NCI-H128 (cell line): Measurements from ENCODE around the gene TMIGD3.

Experiments
- DNase-seq: peaks from one replicate; lab custom pipeline; 2025; ENCODE audit not compliant: unreplicated experiment; lab: John Stamatoyannopoulos, UW

The TMIGD3 gene

DNA sequence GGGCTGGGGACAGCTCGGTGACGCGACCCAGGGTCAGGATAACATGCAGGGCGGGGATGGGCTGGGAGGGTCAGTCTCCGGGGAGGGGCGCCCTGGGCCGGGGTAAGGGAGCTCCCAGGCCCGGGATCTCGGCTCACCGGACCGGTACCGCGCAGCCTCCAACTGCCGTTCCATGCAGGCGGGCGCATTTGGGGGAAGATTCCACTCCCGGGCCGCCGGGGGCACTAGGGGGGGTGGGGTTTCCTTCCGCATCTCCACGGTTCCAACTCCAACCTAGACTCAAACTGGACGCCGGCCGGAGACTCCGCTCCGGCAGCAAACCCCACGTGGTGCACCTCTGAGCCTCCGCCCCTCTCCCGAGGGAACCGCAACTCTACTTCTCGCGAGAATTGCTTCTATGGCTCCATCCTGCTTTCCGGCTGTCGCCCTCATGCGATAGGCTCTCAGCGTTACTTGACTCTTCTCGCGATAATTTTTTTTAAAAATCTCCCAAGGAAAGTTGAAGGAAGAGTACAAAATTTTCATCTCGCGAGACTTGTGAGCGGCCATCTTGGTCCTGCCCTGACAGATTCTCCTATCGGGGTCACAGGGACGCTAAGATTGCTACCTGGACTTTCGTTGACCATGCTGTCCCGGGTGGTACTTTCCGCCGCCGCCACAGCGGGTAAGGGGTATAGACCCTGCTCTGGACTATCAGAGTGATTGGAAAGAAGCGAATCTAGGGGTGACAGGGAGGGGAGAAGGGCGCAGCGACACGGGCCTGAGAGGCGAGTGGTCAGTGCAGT is 54.3 kb downstream of the TMIGD3 start, which contains the start of the genes ATP5PB and WDR77:
TSS of gene ATP5PB (plus strand) at position 547 of the 785 bp plus-strand sequence. CDS start at position 625, 78 bp downstream.
TSS of gene WDR77 (minus strand) at position 339 of the 785 bp plus-strand sequence. CDS start at position 252, 87 bp downstream.
- DNase-seq, result peak; percentile 99

DNA sequence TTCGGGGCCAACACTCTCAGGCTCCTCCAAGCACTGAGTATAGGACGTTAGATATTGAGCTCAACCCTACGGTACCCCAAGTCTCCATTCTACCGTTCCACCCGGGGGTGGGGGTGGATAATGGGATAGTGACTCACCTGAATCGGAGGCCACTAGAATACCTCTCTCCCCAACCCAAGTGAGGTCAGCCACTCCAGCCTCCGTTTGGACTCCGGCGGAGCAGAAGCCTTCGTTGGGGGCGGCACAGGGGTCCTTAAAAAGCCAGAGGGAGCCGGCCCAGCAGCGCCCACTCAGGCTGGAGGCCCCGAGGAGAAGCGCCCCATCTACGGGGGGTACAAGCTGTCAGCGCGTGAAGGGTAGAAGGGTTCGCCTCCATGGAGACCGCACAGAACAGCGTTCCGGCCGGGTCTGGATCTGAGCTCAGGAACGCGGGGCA is 54.9 kb downstream of the TMIGD3 start:
- no peak for DNase-seq

DNA sequence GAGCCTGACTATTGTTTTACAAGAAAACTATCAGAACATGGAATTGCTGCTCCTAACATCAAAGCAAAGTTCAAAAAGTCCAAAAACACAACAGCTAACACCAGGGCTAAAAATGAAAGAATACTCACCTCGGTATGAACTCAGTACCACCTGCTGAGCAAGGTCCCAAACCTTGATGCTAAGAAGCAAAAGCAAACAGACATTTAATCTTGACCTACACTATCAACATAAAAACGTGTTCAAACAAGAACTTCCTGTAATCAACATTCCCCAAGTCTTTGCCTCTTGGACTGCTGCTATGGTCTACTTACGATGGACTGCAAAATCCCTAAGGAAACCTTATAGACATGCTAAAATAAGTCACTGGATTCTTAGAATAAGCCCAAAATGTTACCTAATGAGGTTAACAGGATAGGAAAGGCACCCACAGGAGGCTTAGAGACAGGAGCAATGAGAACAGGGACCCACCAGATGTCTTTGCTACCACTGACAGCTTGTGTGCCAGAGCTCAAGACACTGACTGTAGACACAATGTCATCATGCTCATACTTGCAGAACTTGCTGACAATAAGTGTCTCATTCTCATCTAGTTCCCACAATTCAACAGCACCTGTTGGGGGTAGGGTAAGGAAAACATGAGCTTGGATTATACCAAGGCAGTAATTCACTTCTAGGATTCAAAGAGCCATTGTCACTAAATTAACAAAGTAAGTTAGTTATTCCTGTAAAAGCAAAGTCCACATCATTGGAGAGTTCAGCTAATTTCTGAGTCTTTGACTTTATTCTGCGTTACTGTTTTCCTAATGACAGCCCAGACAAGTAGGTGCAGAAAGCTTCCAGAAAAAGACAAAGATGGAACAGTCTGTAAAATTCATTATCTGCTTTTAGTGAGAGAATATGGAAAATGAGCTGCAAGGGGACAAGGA is 56.2 kb downstream of the TMIGD3 start:
- DNase-seq, result no peak

DNA sequence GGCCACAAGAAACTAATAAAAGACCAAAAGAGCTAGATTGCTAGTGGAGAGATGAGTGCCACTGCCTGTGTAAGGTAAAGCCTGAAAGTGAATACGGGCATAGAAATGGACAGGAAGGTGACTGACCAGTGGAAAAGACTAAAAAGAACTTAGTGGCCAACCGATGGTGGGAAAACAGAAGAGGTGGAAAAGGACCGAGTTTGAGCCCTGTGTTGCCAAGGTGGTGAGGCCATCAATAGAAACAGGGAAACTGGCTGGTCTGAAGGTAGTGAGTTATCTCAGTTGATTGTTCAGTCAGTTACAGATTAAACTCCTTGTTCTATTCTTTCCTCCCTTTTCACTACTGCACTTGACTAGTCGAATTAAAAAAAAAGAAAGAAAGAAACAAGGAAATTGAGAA is 56.9 kb downstream of the TMIGD3 start:
- no peak for DNase-seq

DNA sequence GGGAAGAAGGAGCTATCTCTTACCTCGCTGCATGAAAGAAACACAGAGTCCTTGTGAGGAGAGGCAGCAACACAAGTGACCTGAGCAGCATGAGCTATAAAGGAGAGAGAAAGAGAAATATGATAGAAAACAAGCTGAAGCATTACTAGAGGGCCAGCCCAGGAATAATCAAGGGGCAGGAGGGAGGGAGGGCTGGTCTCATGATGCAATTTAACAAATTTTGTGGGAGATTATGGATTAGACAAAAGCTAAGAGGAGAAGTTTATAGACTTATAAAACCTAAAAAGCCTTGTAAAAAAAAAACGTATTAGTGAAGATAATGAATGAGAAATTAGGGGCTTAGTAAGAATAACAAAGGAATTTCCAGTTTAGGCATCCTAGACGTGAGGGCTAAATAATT is 59.4 kb downstream of the TMIGD3 start:
- no peak for DNase-seq

DNA sequence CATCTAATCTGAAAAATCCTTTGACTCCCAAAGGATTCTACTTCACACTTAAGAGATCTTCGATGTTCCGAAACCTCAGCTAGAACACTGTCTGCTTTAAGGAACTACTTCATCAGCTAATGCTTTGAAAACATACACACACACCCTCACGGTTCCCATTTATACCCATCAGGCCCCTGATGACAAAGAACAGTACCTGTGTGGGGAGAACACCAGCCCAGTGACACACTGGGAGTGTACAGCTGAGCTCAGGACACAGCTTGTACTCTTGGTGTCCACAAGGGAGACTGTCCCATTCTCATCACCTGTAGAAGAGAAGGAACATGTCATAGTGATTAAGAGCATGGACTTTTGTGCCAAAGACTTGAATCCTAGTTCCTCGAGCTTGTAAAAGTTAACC is 61.0 kb downstream of the TMIGD3 start:
- DNase-seq, result no peak

DNA sequence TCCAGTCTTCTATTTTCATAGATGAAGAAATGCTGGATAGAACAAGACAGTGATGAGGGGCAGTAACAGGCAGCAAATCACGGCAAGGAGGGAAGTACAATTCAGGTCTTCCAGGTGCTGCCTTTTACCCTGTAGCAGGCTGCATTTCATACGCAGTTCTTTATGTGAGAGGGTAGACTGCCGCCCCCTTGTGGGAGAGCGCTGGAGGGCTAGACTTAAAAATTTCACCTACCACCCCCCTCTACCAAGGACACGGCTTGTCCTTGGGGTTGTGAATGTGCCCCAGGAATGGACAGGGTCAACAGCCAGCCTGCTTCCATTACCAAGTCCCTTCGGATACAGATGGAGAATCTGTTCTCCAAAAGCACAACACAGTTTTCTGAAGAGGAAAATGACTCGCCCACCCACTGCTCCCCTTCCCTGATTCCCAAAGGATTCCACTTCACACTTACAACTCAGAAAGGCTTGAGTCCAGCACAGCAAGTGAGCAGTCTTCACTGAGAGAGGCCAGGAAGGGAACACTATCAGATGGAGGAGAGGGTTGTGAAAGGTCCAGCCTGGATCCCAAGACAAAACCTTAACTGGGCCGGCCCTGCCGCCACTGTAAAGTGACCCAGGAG is 61.8 kb downstream of the TMIGD3 start:
- no peak for DNase-seq

DNA sequence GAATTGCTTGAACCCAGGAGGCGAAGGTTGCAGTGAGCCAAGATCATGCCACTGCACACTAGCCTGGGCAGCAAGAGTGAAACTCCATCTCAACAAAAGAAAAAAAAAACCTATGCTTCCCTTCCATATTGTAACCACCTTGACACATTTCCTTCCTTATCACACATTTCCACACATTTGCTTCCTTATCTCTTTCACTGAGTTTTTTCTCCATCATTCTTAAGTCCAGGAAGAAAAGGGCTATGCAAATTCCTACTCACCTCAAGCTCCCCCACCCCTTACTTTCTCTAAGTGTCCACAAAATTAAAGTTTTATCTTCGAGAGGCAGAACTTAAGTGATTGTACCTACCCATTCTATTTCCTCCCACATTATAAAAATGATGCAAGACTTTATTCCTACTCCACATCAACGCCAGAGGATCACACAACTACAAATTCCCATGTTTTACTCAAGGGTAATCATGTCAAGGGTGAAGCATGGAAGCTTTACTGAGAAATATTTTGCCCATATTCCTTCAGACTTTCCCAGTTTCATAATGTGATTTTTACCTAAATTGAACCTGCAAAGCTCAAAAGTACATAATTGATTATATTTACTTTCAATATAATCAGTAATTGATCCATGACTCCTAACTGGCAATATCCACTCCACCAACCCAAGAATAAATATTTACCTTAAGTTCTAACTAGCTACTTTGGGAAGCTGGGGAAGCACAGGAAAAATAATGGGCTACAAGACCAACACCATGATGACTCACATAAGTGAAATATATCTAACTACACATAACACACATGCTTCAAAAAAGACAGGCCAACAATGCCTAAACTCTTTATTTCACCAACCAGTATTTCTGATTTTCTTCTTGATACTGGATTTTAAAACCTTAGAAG is 63.7 kb downstream of the TMIGD3 start:
- DNase-seq, result no peak

DNA sequence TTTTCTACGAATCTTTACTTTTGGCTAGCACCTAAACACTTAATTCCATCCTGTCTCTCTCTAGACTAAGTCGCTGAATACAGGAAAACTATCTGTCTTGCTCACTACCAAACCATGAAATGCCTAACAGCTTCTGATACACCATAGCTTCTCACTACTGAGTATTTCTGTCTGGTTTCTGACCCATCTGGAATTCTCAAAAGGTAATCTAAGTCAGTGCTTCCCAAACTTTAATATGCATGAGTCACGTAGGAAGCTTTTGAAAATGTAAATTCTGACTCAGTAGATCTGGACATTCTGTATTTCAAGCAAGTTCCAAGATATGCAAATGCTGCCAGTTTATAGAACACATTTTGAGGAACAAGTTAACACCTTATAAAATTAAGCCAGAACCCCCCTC is 66.7 kb downstream of the TMIGD3 start:
- DNase-seq, result no peak
